SH-SY5Y (cell line): ENCODE data around the gene ENOX1.

ENCODE experiments used
- GATA2 ChIP-seq: IDR thresholded peaks from 2 replicates; pipeline ENCODE4 v1.6.1; 2011; ENCODE audit warnings: mild to moderate bottlenecking, low read depth, low read length
- GATA3 ChIP-seq: IDR thresholded peaks from 2 replicates; pipeline ENCODE4 v1.6.1; 2011; ENCODE audit warnings: low read depth, mild to moderate bottlenecking, low read length, moderate library complexity

DNA sequence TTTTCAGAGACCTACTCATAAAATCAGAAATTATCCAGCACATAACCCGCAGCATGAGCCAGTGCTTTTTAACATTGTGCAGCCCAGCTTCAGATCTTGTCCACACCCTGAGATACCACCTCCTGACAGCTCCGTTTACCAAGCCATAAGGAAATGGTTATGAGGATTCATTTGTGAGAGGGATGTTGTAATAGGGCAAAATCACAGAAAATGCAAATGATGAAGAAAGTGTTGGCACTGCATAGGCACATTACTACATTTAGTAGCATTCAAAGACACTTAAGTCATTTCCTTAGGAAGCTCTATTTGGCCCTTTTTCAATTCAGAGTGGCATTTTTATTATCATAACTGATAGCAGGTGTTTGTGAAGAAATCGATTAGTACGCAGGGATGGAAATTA, 485.9 kb downstream of the ENOX1 start:
- TF ChIP-seq GATA2 = no peak
- no peak for TF ChIP-seq GATA3
